Measurements from ENCODE around the gene WBP1. TPM values are rescaled to one million over a fixed set of nuclear protein-coding genes. Genes with fewer than 3 reads are reported as not detected.

WBP1 gene
- total and polyA plus RNA-seq, 2 donors (not counting 1 experiment from before 2014, with no cell fraction given), result 43.8 to 78.1 TPM

Other genes starting within 250 kb of the WBP1 start
- under 0.01 and 0.17 TPM in 2 replicates for gene SLC4A5, start 115.0 kb upstream of the WBP1 start, total RNA-seq
- gene SLC4A5, start 115.0 kb upstream of the WBP1 start, polyA plus RNA-seq, result 0.12 and 0.19 TPM in 2 replicates
- gene DCTN1, start 78.1 kb upstream of the WBP1 start, total RNA-seq, result 157 and 228 TPM in 2 replicates
- gene DCTN1, start 78.1 kb upstream of the WBP1 start, polyA plus RNA-seq, result 133 and 193 TPM in 2 replicates
- gene C2orf81, start 36.8 kb upstream of the WBP1 start, total RNA-seq, result 0.77 and 1.5 TPM in 2 replicates
- 0.25 and 0.37 TPM in 2 replicates for gene C2orf81, start 36.8 kb upstream of the WBP1 start, polyA plus RNA-seq
- gene WDR54, start 36.7 kb upstream of the WBP1 start, total RNA-seq, result 23.9 and 27.1 TPM in 2 replicates
- gene WDR54, start 36.7 kb upstream of the WBP1 start, polyA plus RNA-seq, result 24.3 and 34.0 TPM in 2 replicates
- gene RTKN, start 16.5 kb upstream of the WBP1 start, total RNA-seq, result 11.8 and 16.0 TPM in 2 replicates
- gene RTKN, start 16.5 kb upstream of the WBP1 start, polyA plus RNA-seq, result 8.3 and 10.0 TPM in 2 replicates
- gene INO80B, start 3.4 kb upstream of the WBP1 start, total RNA-seq, result 13.0 and 14.9 TPM in 2 replicates
- gene INO80B, start 3.4 kb upstream of the WBP1 start, polyA plus RNA-seq, result 6.9 TPM in 2 replicates
- 49.1 and 56.0 TPM in 2 replicates for gene MOGS, start 6.9 kb downstream of the WBP1 start, total RNA-seq
- 37.1 and 39.5 TPM in 2 replicates for gene MOGS, start 6.9 kb downstream of the WBP1 start, polyA plus RNA-seq
- gene MRPL53, start 14.2 kb downstream of the WBP1 start, total RNA-seq, result 38.0 and 45.4 TPM in 2 replicates
- gene MRPL53, start 14.2 kb downstream of the WBP1 start, polyA plus RNA-seq, result 30.1 and 33.9 TPM in 2 replicates
- 18.5 and 21.3 TPM in 2 replicates for gene CCDC142, start 24.6 kb downstream of the WBP1 start, total RNA-seq
- gene CCDC142, start 24.6 kb downstream of the WBP1 start, polyA plus RNA-seq, result 3.8 and 5.3 TPM in 2 replicates
- 7.7 and 10.7 TPM in 2 replicates for gene TTC31, start 24.6 kb downstream of the WBP1 start, total RNA-seq
- 11.8 and 12.7 TPM in 2 replicates for gene TTC31, start 24.6 kb downstream of the WBP1 start, polyA plus RNA-seq
- gene LBX2, start 41.2 kb downstream of the WBP1 start, total RNA-seq, result 1.5 and 3.0 TPM in 2 replicates
- gene LBX2, start 41.2 kb downstream of the WBP1 start, polyA plus RNA-seq, result 0.52 and 0.69 TPM in 2 replicates
- gene PCGF1, start 49.3 kb downstream of the WBP1 start, total RNA-seq, result 31.3 and 35.5 TPM in 2 replicates
- gene PCGF1, start 49.3 kb downstream of the WBP1 start, polyA plus RNA-seq, result 23.8 and 25.4 TPM in 2 replicates
- under 0.01 TPM in 1 of 2 replicates, not detected in the other for gene TLX2, start 56.0 kb downstream of the WBP1 start, total RNA-seq
- not detected in 2 replicates for gene TLX2, start 56.0 kb downstream of the WBP1 start, polyA plus RNA-seq
- gene DQX1, start 67.8 kb downstream of the WBP1 start, total RNA-seq, result not detected in 2 replicates
- gene DQX1, start 67.8 kb downstream of the WBP1 start, polyA plus RNA-seq, result not detected in 2 replicates
- gene AUP1, start 71.3 kb downstream of the WBP1 start, total RNA-seq, result 70.4 and 73.7 TPM in 2 replicates
- gene AUP1, start 71.3 kb downstream of the WBP1 start, polyA plus RNA-seq, result 54.0 and 81.3 TPM in 2 replicates
- 45.7 and 47.8 TPM in 2 replicates for gene HTRA2, start 71.5 kb downstream of the WBP1 start, total RNA-seq
- 18.8 and 25.4 TPM in 2 replicates for gene HTRA2, start 71.5 kb downstream of the WBP1 start, polyA plus RNA-seq
- gene LOXL3, start 95.5 kb downstream of the WBP1 start, total RNA-seq, result 12.6 and 26.4 TPM in 2 replicates
- gene LOXL3, start 95.5 kb downstream of the WBP1 start, polyA plus RNA-seq, result 13.7 and 20.6 TPM in 2 replicates
- gene DOK1, start 96.3 kb downstream of the WBP1 start, total RNA-seq, result 25.7 and 31.7 TPM in 2 replicates
- gene DOK1, start 96.3 kb downstream of the WBP1 start, polyA plus RNA-seq, result 11.4 and 12.6 TPM in 2 replicates
- not detected in 2 replicates for gene M1AP, start 189.9 kb downstream of the WBP1 start, total RNA-seq
- 0.07 TPM in 1 of 2 replicates, not detected in the other for gene M1AP, start 189.9 kb downstream of the WBP1 start, polyA plus RNA-seq
- 5.1 and 9.4 TPM in 2 replicates for gene SEMA4F, start 195.8 kb downstream of the WBP1 start, total RNA-seq
- gene SEMA4F, start 195.8 kb downstream of the WBP1 start, polyA plus RNA-seq, result 5.9 and 7.3 TPM in 2 replicates

All from fibroblast of lung (primary cell).